Central memory CD4-positive, alpha-beta T cell (primary cell): Measurements from ENCODE around the gene SFMBT2.

Source experiments
- DNase-seq: peaks from one replicate; pipeline ENCODE4 v3.0.0; 2022
- total RNA-seq, 3 experiments: gene quantifications; one replicate each; lab custom pipeline; 2026; lab: John Stamatoyannopoulos, UW

Gene SFMBT2
- total RNA-seq, result 39.8 to 130 (median 62.7) reads per million in 3 experiments

GRCh38 chr10:7410862-7411670 lies at the start of gene SFMBT2:
SFMBT2 (minus strand) TSS chr10:7411034; CDS start chr10:7381898, 29,136 bp downstream.
- DNase-seq, result peak; percentile 58

- no peak for DNase-seq
Observed at GRCh38 chr10:7460006-7460405, 49.2 kb upstream of the SFMBT2 start.

GRCh38 chr10:7458556-7458955 lies 47.7 kb upstream of the SFMBT2 start:
- DNase-seq, result no peak

GRCh38 chr10:7457478-7458316 lies 46.9 kb upstream of the SFMBT2 start:
- no peak for DNase-seq

GRCh38 chr10:7449063-7449695 lies 38.3 kb upstream of the SFMBT2 start:
- no peak for DNase-seq

GRCh38 chr10:7445474-7446185 lies 34.8 kb upstream of the SFMBT2 start:
- no peak for DNase-seq

GRCh38 chr10:7444551-7445121 lies 33.8 kb upstream of the SFMBT2 start:
- no peak for DNase-seq

GRCh38 chr10:7443036-7443435 lies 32.2 kb upstream of the SFMBT2 start:
- DNase-seq, result no peak

- no peak for DNase-seq
Observed at GRCh38 chr10:7441403-7442147, 30.7 kb upstream of the SFMBT2 start.

GRCh38 chr10:7439696-7440095 lies 28.9 kb upstream of the SFMBT2 start:
- DNase-seq, result no peak

- no peak for DNase-seq
Observed at GRCh38 chr10:7438196-7438986, 27.6 kb upstream of the SFMBT2 start.

- no peak for DNase-seq
Observed at GRCh38 chr10:7436490-7437100, 25.8 kb upstream of the SFMBT2 start.

- no peak for DNase-seq
Observed at GRCh38 chr10:7435674-7436073, 24.8 kb upstream of the SFMBT2 start.

GRCh38 chr10:7434378-7434777 lies 23.5 kb upstream of the SFMBT2 start:
- no peak for DNase-seq

GRCh38 chr10:7433861-7434260 lies 23.0 kb upstream of the SFMBT2 start:
- no peak for DNase-seq

GRCh38 chr10:7432884-7433726 lies 22.3 kb upstream of the SFMBT2 start:
- DNase-seq, result no peak

- no peak for DNase-seq
Observed at GRCh38 chr10:7428673-7429350, 18.0 kb upstream of the SFMBT2 start.

GRCh38 chr10:7426349-7426748 lies 15.5 kb upstream of the SFMBT2 start:
- DNase-seq, result no peak

GRCh38 chr10:7425691-7426090 lies 14.9 kb upstream of the SFMBT2 start:
- no peak for DNase-seq
